ENCODE measurements around the gene GNG5.
"Not testable (repeated sequence)": the region's sequence is repeated elsewhere in the genome, so short reads cannot be mapped to it uniquely, and the experiment has no call there.

GNG5 gene

GRCh38 chr1:84506002-84506728 is at the start of gene GNG5, which contains the start of gene SPATA1:
TSS of gene GNG5 (minus strand) at chr1:84506581. CDS start at chr1:84506091, 490 bp downstream.
TSS of gene SPATA1 (plus strand) at chr1:84506386. CDS start at chr1:84516360, 9,974 bp downstream.
- DNase-seq (ENCODE audit: low spot score) = peak; percentile 97

GRCh38 chr1:84550826-84551225 is 44.4 kb upstream of the GNG5 start:
- no peak for DNase-seq (ENCODE audit: low spot score)

- no peak for DNase-seq (ENCODE audit: low spot score)
Observed at GRCh38 chr1:84541679-84542078, 35.3 kb upstream of the GNG5 start.

GRCh38 chr1:84540759-84541158 is 34.4 kb upstream of the GNG5 start:
- no peak for DNase-seq (ENCODE audit: low spot score)

- DNase-seq (ENCODE audit: low spot score) = no peak
Observed at GRCh38 chr1:84539972-84540371, 33.6 kb upstream of the GNG5 start.

GRCh38 chr1:84538599-84538998 is 32.2 kb upstream of the GNG5 start:
- no peak for DNase-seq (ENCODE audit: low spot score)

- DNase-seq (ENCODE audit: low spot score) = no peak
Observed at GRCh38 chr1:84525779-84526178, 19.4 kb upstream of the GNG5 start.

GRCh38 chr1:84524590-84524989 is 18.2 kb upstream of the GNG5 start:
- DNase-seq (ENCODE audit: low spot score) = no peak

- DNase-seq (ENCODE audit: low spot score) = no peak
Observed at GRCh38 chr1:84510668-84511067, 4.3 kb upstream of the GNG5 start.

- DNase-seq (ENCODE audit: low spot score) = no peak
Observed at GRCh38 chr1:84510165-84510564, 3.8 kb upstream of the GNG5 start.

GRCh38 chr1:84509029-84509428 is 2.6 kb upstream of the GNG5 start:
- DNase-seq (ENCODE audit: low spot score) = no peak

GRCh38 chr1:84508510-84508909 is 2.1 kb upstream of the GNG5 start:
- no peak for DNase-seq (ENCODE audit: low spot score)

- DNase-seq (ENCODE audit: low spot score) = not testable (repeated sequence)
Observed at GRCh38 chr1:84507887-84508286, 1.5 kb upstream of the GNG5 start.

GRCh38 chr1:84506729-84507453 is 510 bp upstream of the GNG5 start:
- DNase-seq (ENCODE audit: low spot score) = no peak

- peak; percentile 53 for DNase-seq (ENCODE audit: low spot score)
Observed at GRCh38 chr1:84505493-84506001, 834 bp downstream of the GNG5 start.

GRCh38 chr1:84504580-84505492 is 1.5 kb downstream of the GNG5 start:
- DNase-seq (ENCODE audit: low spot score) = peak; percentile 17

GRCh38 chr1:84502927-84503326 is 3.5 kb downstream of the GNG5 start:
- no peak for DNase-seq (ENCODE audit: low spot score)

- no peak for DNase-seq (ENCODE audit: low spot score)
Observed at GRCh38 chr1:84497631-84498275, 8.6 kb downstream of the GNG5 start.

- no peak for DNase-seq (ENCODE audit: low spot score)
Observed at GRCh38 chr1:84496498-84496897, 9.9 kb downstream of the GNG5 start.

GRCh38 chr1:84493747-84494146 is 12.6 kb downstream of the GNG5 start:
- no peak for DNase-seq (ENCODE audit: low spot score)

GRCh38 chr1:84492726-84493125 is 13.7 kb downstream of the GNG5 start:
- no peak for DNase-seq (ENCODE audit: low spot score)

- DNase-seq (ENCODE audit: low spot score) = no peak
Observed at GRCh38 chr1:84489766-84490165, 16.6 kb downstream of the GNG5 start.
